BLaER1 treated with 17β-estradiol and CSF1 and Interleukin-3, amounts not matched to agents 10 nM and 100 nM (cell line): ENCODE measurements around the gene MICOS13.

Source experiments
- H3K27ac ChIP-seq, 11 experiments: shearing (Covaris generic); formaldehyde crosslinking; 2 replicates each; pipeline ENCODE4 v1.8.1; 2022
- H3K27me3 ChIP-seq, 11 experiments: shearing (Covaris generic); formaldehyde crosslinking; 2 replicates each; pipeline ENCODE4 v1.8.1; 2022
- H3K36me3 ChIP-seq, 11 experiments: shearing (Covaris generic); formaldehyde crosslinking; 2 replicates each; pipeline ENCODE4 v1.8.1; 2022
- H3K4me1 ChIP-seq, 10 experiments: shearing (Covaris generic); formaldehyde crosslinking; 2 replicates each; pipeline ENCODE4 v1.8.1; 2022
- H3K4me2 ChIP-seq, 11 experiments: shearing (Covaris generic); formaldehyde crosslinking; 2 replicates each; pipeline ENCODE4 v1.8.1; 2022
- H3K4me3 ChIP-seq, 10 experiments: shearing (Covaris generic); formaldehyde crosslinking; 2 replicates each; pipeline ENCODE4 v1.8.1; 2022
- H3K9ac ChIP-seq, 11 experiments: shearing (Covaris generic); formaldehyde crosslinking; 2 replicates each; pipeline ENCODE4 v1.8.1; 2022
- H3K9me3 ChIP-seq, 11 experiments: shearing (Covaris generic); formaldehyde crosslinking; replicated peaks in 1 of 11; 2 replicates each; pipeline ENCODE4 v1.8.1; 2022
- H4K20me1 ChIP-seq, 11 experiments: shearing (Covaris generic); formaldehyde crosslinking; 2 replicates each; pipeline ENCODE4 v1.8.1; 2022
- Cebpa-rat ChIP-seq, 11 experiments: shearing (Covaris generic); IDR thresholded peaks; 2 replicates each; pipeline ENCODE4 v1.8.1; 2022

The MICOS13 gene

DNA sequence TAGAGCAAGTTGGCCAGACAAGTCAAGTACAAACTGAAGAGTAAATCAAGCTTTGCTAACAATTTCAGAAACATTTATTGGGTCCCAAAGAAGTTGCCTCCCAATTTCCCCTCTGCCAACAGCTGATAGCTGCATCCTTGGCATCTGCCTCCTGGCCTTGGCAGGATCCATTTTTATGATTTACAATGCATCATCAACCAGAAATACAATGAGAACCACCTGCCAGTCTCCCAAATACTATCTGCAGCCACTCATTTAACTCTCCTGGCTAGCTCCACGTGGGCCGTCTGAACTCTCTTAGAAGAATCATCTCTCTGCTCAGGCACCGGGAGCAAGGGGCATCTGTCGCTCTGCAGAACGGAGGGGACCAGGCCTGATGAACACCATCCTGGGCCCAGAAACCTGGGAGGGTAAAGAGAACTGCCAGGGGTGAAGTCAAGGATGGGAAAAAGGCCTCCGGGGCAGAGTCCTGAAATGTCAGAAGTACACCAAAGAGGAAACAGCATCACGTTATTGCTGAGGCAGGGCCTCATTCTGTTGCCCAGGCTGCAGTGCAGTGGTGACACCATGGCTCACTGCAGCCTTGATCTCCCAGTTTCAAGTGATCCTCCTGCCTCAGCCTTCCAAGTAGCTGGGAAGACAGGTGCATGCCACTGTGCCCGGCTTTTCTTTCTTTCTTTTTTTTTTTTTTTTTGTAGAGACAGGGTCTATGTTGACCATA lies 37.1 kb upstream of the MICOS13 start:
- Histone ChIP-seq H3K27me3 (no peaks in the 10 kb centered on the region), H3K9me3 (no peaks in the 10 kb centered on the region), H3K4me2 (peak overlapping the region; percentile 89 to 99 (median 97)), H4K20me1 (peaks cover 33 to 71% (median 66%) of the 10 kb centered on the region in 11 experiments; a peak in 20 of 22 replicates), H3K36me3 (peaks cover 27 to 58% (median 46%) of the 10 kb centered on the region in 11 experiments), H3K4me1 (peaks cover 20 to 35% (median 28%) of the 10 kb centered on the region in 10 experiments), H3K27ac (peak overlapping the region in 9 of 11 experiments; percentile 85 to 99 (median 95); a peak in 16 of 22 replicates), H3K4me3 (peak overlapping the region in 9 of 10 experiments; percentile 79 to 100 (median 94); a peak in 16 of 20 replicates), H3K9ac (peak overlapping the region; percentile 92 to 99 (median 96); a peak in 21 of 22 replicates)
- no peak for TF ChIP-seq Cebpa-rat (IDR thresholded peaks at IDR 0.05)

DNA sequence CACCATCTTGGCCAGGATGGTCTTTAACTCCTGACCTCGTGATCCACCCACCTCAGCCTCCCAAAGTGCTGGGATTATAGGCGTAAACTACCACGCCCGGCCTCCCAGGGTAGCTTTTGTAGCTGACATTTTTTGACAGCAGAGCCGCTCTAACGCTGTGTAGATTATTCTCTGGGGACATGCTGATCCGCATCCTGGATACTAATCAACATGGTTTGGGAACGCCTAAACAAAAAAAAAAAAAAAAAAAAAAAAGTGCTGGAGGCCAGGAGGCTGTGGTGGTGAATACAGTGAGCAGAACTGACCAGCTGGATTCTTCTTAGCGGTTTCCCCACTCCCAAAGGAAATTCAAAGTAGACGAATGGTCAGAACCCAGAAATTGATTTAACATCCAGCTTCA lies 34.5 kb upstream of the MICOS13 start:
- Histone ChIP-seq H3K27me3 (no peaks in the 10 kb centered on the region), H3K27ac (no peak overlapping the region), H3K4me3 (no peak overlapping the region), H3K4me1 (peaks cover 20 to 29% (median 24%) of the 10 kb centered on the region in 10 experiments), H3K9ac (no peak overlapping the region; a peak in 1 of 22 replicates), H3K36me3 (peaks cover 53 to 84% (median 71%) of the 10 kb centered on the region in 11 experiments), H3K9me3 (no peaks in the 10 kb centered on the region), H3K4me2 (no peak overlapping the region), H4K20me1 (peaks cover 53 to 97% (median 89%) of the 10 kb centered on the region in 11 experiments; a peak in 21 of 22 replicates)
- TF ChIP-seq Cebpa-rat (IDR thresholded peaks at IDR 0.05): no peak

DNA sequence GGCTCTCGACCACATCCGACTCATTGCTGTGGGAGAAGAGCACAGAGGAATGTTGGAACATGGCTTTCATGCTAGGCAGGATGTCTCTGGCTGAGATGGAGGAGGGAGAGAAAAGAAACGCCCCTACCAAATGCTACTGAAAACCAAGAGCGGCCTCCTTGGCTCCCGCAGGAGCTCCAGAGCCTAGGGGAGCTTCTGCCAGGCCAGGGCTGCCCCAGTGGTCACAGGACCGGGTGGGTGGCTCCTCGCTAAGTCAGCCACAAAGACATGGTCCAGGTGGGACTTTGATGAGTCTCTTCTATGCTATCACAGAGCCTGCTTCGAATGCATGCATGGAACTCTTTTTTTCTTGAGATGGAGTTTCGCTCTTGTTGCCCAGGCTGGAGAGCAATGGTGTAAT lies 32.9 kb upstream of the MICOS13 start:
- Histone ChIP-seq H3K4me1 (peaks cover 11 to 21% (median 16%) of the 10 kb centered on the region in 10 experiments), H3K4me3 (no peak overlapping the region), H3K27ac (no peak overlapping the region), H3K36me3 (peaks cover 66 to 99% (median 85%) of the 10 kb centered on the region in 11 experiments), H3K4me2 (no peak overlapping the region), H3K27me3 (no peaks in the 10 kb centered on the region), H3K9ac (no peak overlapping the region; a peak in 1 of 22 replicates), H4K20me1 (peaks cover 53 to 98% (median 84%) of the 10 kb centered on the region in 11 experiments; a peak in 21 of 22 replicates), H3K9me3 (no peaks in the 10 kb centered on the region)
- TF ChIP-seq Cebpa-rat (IDR thresholded peaks at IDR 0.05): no peak

DNA sequence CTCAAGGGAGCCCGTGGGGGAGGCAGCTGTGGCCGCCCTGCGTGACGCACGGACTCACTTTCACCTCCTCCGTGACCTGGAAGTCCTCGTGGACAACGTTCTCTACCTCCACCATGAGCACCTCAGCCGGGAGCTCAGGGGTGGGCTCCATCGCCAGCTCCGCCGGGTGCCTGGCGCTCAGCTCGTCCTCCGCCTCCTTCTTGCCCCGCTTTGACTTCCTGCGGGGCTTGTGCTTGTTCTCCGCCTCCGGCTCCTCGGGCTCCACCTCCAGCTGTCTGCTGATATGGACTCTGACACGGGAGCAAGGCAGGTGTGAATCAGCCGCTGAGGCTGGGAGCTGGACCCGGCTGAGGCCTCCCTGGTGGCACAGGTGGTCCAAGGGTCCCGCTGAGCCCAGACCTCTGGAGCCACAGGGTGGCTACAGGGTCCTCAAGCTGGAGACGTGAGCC lies 31.4 kb upstream of the MICOS13 start:
- Histone ChIP-seq H3K27me3 (no peaks in the 10 kb centered on the region), H3K9ac (no peak overlapping the region), H3K4me1 (peaks cover 0 to 6% (median 2%) of the 10 kb centered on the region in 10 experiments; a peak in 7 of 20 replicates), H3K4me3 (no peak overlapping the region), H3K9me3 (no peaks in the 10 kb centered on the region), H3K36me3 (peaks cover 78 to 99% (median 86%) of the 10 kb centered on the region in 11 experiments), H4K20me1 (peaks cover 50 to 97% (median 84%) of the 10 kb centered on the region in 11 experiments; a peak in 21 of 22 replicates), H3K4me2 (no peak overlapping the region), H3K27ac (no peak overlapping the region)
- no peak for TF ChIP-seq Cebpa-rat (IDR thresholded peaks at IDR 0.05)

DNA sequence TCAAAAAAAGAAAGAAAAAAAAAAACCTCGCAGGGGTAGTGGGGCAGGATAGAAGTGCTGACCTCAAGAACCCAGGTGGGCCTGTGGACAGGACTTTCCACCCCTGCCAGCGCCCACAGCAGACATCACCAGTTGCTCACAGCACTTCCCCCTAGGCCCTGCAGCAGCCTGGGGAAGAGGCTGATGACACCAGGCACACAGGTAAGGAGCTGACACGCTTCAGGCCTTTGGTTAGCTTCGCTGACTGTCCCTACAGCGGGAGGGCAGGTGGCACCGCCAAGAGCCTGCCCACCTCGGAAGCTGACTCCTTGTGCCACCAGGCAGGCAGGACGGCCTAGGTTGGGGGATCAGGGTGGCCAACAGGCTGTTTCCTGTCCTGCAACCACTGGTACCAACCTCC lies 30.7 kb upstream of the MICOS13 start:
- Histone ChIP-seq H3K9ac (no peak overlapping the region), H3K4me3 (no peak overlapping the region), H3K4me1 (0 out of 20 replicates have a peak, but pooled peaks cover 0 to 5% (median 0%) of the 10 kb centered on the region in 10 experiments), H3K27me3 (no peaks in the 10 kb centered on the region), H4K20me1 (peaks cover 50 to 97% (median 83%) of the 10 kb centered on the region in 11 experiments; a peak in 21 of 22 replicates), H3K9me3 (no peaks in the 10 kb centered on the region), H3K4me2 (no peak overlapping the region), H3K36me3 (peaks cover 85 to 99% (median 93%) of the 10 kb centered on the region in 11 experiments), H3K27ac (no peak overlapping the region; a peak in 1 of 22 replicates)
- TF ChIP-seq Cebpa-rat (IDR thresholded peaks at IDR 0.05): no peak

DNA sequence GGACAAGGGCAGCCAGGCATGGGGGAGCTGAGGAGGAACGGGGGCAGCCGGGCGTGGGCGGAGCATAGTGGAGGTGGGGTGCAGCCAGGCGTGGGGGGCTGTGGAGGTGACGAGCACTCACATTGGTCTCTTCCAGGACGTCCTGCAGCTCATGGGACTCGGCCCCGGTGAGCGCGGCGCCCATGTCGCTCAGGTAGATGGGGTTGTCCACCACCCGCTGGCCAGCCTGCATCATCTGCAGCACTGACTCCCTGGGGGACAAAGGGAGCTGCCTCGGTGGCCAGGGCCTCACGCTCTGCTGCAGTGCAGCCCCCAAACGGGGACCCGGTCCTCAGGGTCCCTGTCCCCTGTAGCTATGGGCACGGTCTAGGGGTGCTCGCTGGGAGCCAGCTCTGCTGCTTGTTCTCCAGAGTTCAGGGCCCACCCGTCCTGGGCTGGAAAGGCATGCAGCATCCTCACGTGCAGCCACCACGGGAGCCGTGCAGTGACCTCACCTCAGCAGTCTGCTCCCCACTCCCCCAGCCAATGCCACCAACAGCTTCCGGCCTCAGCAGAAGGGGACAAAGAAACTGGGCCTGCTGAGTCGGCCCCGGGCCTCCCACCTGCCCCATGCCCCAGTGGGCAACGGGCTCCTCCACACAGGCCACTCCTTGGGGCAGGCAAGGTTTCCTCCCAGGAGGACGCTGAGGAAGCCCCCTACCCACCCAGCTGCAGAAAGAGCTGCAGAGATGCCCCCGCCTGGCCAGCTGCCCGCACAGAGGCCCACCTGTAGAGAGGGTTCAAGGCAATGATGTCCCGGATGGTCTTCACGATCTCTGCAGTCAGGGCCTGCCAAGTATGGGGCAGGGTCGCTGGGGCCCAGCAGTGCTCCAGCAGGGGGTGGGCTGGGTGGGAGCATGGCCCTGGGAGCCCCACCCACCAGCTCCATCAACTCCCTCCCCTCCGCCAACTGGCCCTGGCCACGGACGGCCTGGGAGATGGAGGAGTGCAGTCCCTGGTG lies 27.6 kb upstream of the MICOS13 start:
- TF ChIP-seq Cebpa-rat (IDR thresholded peaks at IDR 0.05): no peak
- Histone ChIP-seq H3K9me3 (peaks cover 0 to 17% (median 9%) of the 10 kb centered on the region in 11 experiments; a peak in 12 of 22 replicates), H4K20me1 (peaks cover 37 to 96% (median 82%) of the 10 kb centered on the region in 11 experiments; a peak in 21 of 22 replicates), H3K27me3 (no peaks in the 10 kb centered on the region), H3K4me2 (no peak overlapping the region), H3K4me1 (no peaks in the 10 kb centered on the region), H3K9ac (no peak overlapping the region; a peak in 1 of 22 replicates), H3K36me3 (peaks cover 95 to 100% (median 98%) of the 10 kb centered on the region in 11 experiments), H3K27ac (no peak overlapping the region), H3K4me3 (no peak overlapping the region)

DNA sequence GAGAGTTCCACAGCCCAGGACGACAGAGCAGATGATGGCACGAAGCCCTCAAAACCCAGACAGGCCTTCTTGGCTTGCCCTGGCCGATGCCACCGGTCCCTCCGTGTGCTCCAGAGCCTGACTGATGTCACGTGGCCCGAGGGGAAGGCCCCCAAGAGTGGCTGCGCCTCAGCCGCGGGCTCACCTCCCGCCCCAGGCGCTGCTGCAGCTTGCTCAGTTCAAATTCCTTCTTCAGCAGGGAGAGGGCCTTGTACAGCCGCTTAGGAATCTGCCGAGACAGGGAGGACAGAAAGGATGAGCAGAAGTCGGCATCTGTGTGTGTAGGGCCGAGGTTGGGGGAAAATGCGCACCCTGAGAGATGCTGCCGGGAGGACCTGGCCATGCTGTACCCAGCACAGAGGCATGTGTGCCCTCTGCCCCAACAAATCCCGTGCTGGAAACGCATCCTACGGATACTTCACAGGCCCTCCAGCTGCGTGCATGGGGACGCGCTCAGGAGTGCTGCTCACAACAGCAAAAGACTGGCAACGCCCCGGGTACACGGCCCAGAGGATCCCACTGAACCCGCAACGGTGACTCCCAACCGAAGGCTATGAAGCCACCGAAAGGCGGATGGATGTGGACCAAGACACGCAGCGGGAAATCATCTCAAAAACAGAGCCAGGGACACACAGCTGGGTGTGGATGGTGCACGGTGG lies 26.7 kb upstream of the MICOS13 start:
- Histone ChIP-seq H3K9me3 (peaks cover 0 to 19% (median 9%) of the 10 kb centered on the region in 11 experiments; a peak in 12 of 22 replicates), H3K9ac (no peak overlapping the region), H3K4me1 (no peaks in the 10 kb centered on the region), H3K4me3 (no peak overlapping the region), H3K27ac (no peak overlapping the region), H3K27me3 (no peaks in the 10 kb centered on the region), H3K36me3 (peaks cover 86 to 97% (median 91%) of the 10 kb centered on the region in 11 experiments), H4K20me1 (peaks cover 29 to 88% (median 73%) of the 10 kb centered on the region in 11 experiments; a peak in 21 of 22 replicates), H3K4me2 (no peak overlapping the region)
- TF ChIP-seq Cebpa-rat (IDR thresholded peaks at IDR 0.05): no peak

DNA sequence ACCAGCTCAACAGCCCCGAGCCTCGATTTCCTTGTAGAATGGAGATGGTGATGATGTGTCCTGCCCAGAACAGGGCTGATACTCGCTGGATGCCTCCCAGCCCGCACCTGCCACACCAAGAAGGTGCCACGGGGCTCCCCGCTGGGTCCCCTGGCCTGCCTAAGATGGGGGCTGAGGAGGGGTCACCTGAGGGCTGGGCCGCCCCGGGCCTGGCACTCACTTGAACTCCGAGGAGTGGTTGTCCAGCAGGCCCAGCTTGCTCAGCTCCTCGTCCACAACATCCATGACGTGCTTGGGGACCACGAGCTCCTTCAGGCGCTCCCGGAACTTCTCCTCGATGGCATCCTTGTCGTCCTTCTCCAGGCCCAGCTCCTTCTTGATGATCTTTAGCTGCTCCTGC lies 25.2 kb upstream of the MICOS13 start:
- no peak overlapping the region for H3K9ac ChIP-seq
- peaks cover 80 to 97% (median 90%) of the 10 kb centered on the region in 11 experiments for H3K36me3 ChIP-seq
- H3K27ac ChIP-seq: no peak overlapping the region

More for the DNA sequence above, 25.2 kb upstream of the MICOS13 start:
- Histone ChIP-seq H3K4me3 (no peak overlapping the region), H4K20me1 (peaks cover 22 to 83% (median 66%) of the 10 kb centered on the region in 11 experiments; a peak in 20 of 22 replicates), H3K9me3 (peaks cover 0 to 27% (median 9%) of the 10 kb centered on the region in 11 experiments; a peak in 12 of 22 replicates), H3K27me3 (no peaks in the 10 kb centered on the region), H3K4me2 (no peak overlapping the region), H3K4me1 (peaks cover 0 to 4% (median under 1%) of the 10 kb centered on the region in 10 experiments; a peak in 5 of 20 replicates)
- TF ChIP-seq Cebpa-rat (IDR thresholded peaks at IDR 0.05): no peak
